HG03139 (cell line): ENCODE results near the gene YEATS2.
"Not testable (repeated sequence)": the region's sequence is repeated elsewhere in the genome, so short reads cannot be mapped to it uniquely, and the experiment has no call there.

Experiments
- ATAC-seq: cut with Tn5 transposase; IDR thresholded peaks from one replicate; pipeline ENCODE4 v1.9.1; 2021; ENCODE audit not compliant: unreplicated experiment

The YEATS2 gene

DNA sequence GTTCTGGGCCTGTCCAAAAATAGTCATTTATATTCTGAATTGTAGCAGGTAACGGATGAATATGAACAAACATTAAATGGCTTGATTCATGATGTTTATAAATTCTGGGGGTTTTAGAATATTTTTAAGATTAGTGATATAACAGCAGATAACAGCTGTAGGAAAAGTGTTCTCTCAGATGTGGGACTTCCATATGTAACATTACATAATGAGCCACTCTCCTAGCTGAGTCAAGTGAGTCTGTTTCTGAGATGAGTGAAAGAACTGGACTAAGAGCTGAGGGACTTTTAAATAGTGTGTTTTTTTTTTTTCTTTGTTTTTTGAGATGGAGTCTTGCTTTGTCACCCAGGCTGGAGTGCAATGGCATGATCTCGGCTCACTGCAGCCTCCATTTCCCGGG is 13.9 kb downstream of the YEATS2 start:
- no peak for ATAC-seq

DNA sequence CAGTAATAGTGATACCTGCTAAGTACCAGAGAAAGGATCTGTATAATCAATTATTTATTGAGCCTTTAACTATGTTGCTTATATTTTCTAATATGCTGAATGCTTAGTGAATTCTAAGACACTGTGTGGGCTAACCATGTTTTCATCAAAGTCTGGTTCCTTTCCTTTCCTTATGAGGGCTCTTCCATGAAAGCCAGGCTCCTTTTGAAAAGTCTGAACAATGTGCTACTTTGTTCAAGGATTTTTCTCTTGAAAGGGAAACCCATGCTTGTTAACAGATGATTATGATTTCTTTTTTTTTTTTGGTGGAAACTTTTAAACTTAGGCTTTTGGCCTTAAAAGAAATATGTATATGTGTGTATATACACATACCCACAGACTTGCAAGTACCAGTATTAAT is 17.0 kb downstream of the YEATS2 start:
- ATAC-seq: no peak

GRCh38 chr3:183718012-183718411 is 20.4 kb downstream of the YEATS2 start:
- no peak for ATAC-seq

GRCh38 chr3:183725387-183725786 is 27.8 kb downstream of the YEATS2 start:
- no peak for ATAC-seq

DNA sequence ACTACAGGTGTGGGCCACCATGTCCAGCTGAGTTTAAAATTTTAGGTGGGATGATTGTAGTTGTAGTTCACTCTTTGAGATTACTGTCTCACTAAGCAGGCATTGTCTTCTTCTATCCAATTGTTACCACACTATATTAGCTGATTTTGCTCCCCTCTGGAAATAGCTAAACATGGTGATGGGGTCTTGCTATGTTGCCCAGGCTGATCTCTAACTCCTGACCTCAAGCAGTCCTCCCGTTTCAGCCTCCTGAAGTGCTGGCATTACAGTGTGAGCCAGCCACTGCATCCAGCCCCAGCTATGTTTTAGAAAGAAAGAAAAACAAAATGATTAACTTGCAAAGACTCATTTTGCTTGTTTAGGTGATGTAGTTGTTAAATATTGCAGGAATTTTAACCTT is 30.6 kb downstream of the YEATS2 start:
- ATAC-seq: no peak

- no peak for ATAC-seq
Observed at GRCh38 chr3:183730361-183730760, 32.8 kb downstream of the YEATS2 start.

DNA sequence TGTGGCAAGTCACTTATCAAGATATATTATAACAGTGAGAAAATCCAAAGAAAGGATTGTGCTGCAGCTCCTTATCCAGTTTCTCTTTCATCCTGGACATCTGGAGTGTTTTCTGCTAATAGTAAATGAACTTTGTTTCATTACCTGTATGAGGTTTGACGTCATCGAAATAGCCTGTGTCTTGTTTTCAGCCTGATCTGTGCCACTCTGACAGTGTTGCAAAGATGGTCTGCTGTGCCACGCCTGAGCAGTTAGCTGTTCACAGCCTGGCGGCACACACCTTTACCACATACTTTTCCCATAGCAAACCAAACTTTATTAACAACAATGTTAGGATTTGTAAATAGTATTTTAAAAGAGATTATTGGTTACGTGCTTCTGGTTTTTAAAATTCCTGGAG is 34.0 kb downstream of the YEATS2 start:
- no peak for ATAC-seq

GRCh38 chr3:183733553-183733952 is 36.0 kb downstream of the YEATS2 start:
- ATAC-seq: no peak

- no peak for ATAC-seq
Observed at GRCh38 chr3:183734750-183735494, 37.3 kb downstream of the YEATS2 start.

- no peak for ATAC-seq
Observed at GRCh38 chr3:183737116-183737515, 39.5 kb downstream of the YEATS2 start.

DNA sequence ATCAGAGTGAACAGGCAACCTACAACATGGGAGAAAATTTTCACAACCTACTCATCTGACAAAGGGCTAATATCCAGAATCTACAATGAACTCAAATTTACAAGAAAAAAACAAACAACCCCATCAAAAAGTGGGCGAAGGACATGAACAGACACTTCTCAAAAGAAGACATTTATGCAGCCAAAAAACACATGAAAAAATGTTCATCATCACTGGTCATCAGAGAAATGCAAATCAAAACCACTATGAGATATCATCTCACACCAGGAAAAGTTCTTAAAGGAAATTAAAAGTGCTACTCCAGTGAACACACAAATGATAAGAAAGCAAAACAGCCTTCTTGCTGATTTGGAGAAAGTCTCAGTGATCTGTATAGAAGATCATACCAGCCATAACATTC is 42.6 kb downstream of the YEATS2 start:
- not testable (repeated sequence) for ATAC-seq

- ATAC-seq: no peak
Observed at GRCh38 chr3:183743231-183743630, 45.6 kb downstream of the YEATS2 start.

DNA sequence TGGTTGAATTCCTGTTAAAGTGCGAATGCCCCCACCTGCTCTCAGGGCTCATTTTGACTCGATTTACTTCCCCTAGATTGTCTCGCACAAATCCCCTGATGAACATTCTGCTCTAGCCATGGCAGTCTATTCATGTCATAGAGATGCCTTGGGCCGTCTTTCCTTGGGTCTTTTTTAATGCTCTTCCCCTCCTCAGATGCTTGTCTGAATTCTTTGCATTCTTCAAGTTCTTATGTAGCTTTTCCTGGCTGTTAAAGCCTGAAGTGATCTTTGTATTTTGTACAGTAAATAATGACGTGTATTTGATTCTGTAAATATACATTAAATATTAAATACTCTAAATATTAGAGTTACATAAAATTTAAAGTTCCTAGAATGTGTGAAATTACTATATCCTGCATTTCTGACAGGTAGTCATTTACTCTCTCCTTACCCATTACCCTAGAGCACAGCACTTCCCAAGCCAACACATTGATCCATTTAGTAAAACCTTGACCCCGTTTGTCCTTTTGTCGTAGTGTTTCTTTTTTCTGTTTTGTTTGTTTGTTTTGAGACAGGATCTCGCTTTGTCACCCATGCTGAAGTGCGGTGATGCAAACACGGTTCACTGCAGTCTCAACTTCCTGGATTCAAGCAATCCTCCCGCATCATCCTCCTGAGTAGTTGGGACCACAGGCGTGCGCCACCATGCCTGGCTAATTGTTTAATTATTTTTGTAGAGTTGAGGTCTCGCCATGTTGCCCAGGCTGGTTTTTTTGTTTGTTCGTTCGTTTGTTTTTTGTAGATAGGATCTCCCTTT is 47.9 kb downstream of the YEATS2 start:
- no peak for ATAC-seq

DNA sequence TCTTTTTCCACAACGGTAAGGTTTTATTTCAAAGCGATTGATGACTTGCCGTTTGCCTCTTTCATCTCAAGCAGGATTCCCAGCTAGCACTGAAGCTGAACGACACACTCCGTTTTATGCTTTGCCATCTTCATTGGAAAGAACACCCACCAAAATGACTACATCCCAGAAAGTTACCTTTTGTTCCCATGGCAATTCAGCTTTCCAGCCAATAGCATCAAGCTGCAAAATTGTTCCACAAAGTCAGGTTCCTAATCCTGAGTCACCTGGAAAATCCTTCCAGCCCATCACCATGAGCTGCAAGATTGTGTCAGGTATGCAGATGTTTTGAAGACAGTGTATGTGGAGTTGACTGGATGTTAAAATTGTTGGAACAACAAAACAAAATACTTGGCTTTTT is 56.5 kb downstream of the YEATS2 start:
- ATAC-seq: no peak

- ATAC-seq: no peak
Observed at GRCh38 chr3:183762304-183762703, 64.7 kb downstream of the YEATS2 start.

- ATAC-seq: no peak
Observed at GRCh38 chr3:183764847-183765731, 67.5 kb downstream of the YEATS2 start.

GRCh38 chr3:183766107-183766506 is 68.5 kb downstream of the YEATS2 start:
- ATAC-seq: no peak

DNA sequence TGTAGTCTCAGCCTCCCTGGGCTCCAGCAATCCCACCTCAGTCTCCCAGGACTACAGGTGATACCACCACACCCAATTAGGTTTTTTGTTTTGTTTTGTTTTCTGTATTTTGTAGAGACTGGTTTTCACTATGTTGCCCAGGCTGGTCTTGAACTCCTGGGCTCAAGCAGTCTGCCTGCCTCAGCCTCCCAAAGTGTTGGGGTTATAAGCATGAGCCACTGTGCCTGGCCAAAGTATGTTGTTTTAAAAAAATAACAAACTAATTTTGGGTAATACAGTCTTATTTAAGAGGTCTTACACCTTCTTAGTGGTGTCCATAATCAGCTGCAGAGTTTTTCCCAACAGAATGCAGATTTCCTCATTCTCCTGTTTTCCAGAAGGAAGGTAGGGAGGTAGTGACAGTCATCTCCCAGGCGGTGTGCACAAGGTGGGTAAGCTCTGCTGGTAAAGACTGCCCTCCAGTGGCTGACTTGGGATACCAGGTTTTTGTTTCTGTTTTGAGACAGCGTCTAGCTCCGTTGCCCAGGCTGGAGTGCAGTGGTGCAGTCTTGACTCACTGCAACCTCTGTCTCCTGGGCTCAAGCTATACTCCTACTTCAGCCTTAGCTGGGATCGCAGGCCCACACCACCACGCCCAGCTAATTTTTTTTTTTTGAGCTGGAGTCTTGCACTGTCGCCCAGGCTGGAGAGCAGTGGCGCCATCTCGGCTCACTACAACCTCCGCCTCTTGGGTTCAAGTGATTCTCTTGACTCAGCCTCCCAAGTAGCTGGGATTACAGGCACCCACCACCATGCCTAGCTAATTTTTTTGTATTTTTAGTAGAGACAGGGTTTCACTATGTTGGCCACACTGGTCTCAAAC is 69.4 kb downstream of the YEATS2 start:
- ATAC-seq: peak; percentile 76

GRCh38 chr3:183768114-183768513 is 70.5 kb downstream of the YEATS2 start:
- ATAC-seq: no peak

- ATAC-seq: no peak
Observed at GRCh38 chr3:183769453-183769852, 71.9 kb downstream of the YEATS2 start.

DNA sequence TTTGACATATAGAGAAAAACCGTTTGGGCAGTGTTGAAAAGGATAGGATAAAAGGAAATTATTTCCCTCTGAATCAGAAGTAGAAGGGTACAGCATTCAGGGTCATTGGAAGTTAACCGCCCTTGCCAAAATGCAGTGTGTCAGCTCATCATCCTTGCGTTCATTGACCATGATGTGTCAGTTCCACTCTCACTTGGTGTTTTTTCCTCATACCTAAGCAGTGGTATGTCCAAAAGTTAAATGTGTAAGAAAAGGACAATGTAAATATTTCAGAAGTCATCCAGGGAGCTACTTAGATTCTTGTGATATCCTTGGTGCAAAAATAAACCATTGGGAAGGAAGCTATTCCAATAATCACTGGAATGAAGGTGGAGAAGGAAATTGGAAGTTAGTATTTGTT is 77.0 kb downstream of the YEATS2 start:
- ATAC-seq: no peak
